Ovary (tissue), 9 donors: ENCODE data around the gene SLC12A8. TPM values are rescaled to one million over a fixed set of nuclear protein-coding genes. Genes with fewer than 3 reads are reported as not detected.

Source experiments
- DNase-seq, 5 donors: peaks; one replicate each; pipeline ENCODE4 v3.0.0-alpha.2; 2019 to 2020
- H3K27ac ChIP-seq, 2 donors: fragments of 200-600 bp; one replicate each; pipeline versions ENCODE4 v1.5.1 to v1.8.0; 2019 to 2022
- H3K27me3 ChIP-seq: fragments of 200-600 bp; one replicate; pipeline ENCODE4 v1.8.0; 2022
- H3K36me3 ChIP-seq: fragments of 200-600 bp; sonication (generic); one replicate; pipeline ENCODE4 v1.5.1; 2019
- H3K4me1 ChIP-seq: one replicate; pipeline ENCODE4 v1.8.1; 2013; ENCODE audit warnings: mild to moderate bottlenecking, moderate library complexity; ENCODE audit not compliant: insufficient read depth
- H3K4me3 ChIP-seq: fragments of 200-600 bp; sonication (generic); one replicate; pipeline ENCODE4 v1.5.1; 2017
- H3K9me3 ChIP-seq, 2 donors: fragments of 200-600 bp in 1 of 2; sonication (generic) in 1 of 2; one replicate each; pipeline versions ENCODE4 v1.5.1 to v1.8.1; 2013 to 2019; ENCODE audit warnings: mild to moderate bottlenecking in 1 of 2, moderate library complexity in 1 of 2
- EP300 ChIP-seq: sonication (generic); formaldehyde crosslinking; IDR thresholded peaks from one replicate; pipeline ENCODE4 v1.6.1; 2017; ENCODE audit warnings: antibody characterized with exemption
- POLR2A ChIP-seq: fragments of 450-650 bp; IDR thresholded peaks from one replicate; pipeline ENCODE4 v1.6.1; 2017; ENCODE audit warnings: antibody characterized with exemption, mild to moderate bottlenecking, moderate library complexity
- WGBS, 3 donors: extraction: QIAGEN DNeasy Blood & Tissue Kit in 1 of 3; methylation state at CpG; one replicate each; pipeline versions ENCODE4 v1.1.5 to v1.1.7; 2013 to 2017; 5-methylcytosine and 5-hydroxymethylcytosine counted together
- intact Hi-C, 4 donors: fragments of 100-400 bp; cut with DNase I; formaldehyde crosslinking; loops; one replicate each; pipeline versions ENCODE4 v1.11.0 to v1.15.1; 2022 to 2023
- microRNA-seq, 3 donors: library from miRNA; unstranded; fragments of <30 nt; microRNA quantifications; one replicate each; pipeline versions ENCODE4 to v1.2.0, GENCODE V29; 2019 to 2020
- polyA plus RNA-seq, 2 donors: library from polyadenylated mRNA; stranded (reverse); fragments of 200-250 nt in 1 of 2; fragments of 350-450 nt in 1 of 2; fragmentation: Illumina TruSeq in 1 of 2; extraction: RNeasy Lipid Tissue Mini Kit (QIAGEN cat#74804) in 1 of 2; gene quantifications; one replicate each; pipeline ENCODE4 v1.2.3, GENCODE V29; 2013 to 2014
- small RNA-seq: library from RNA; depleted of rRNA; stranded (forward); fragments of <200 nt; gene quantifications from one replicate; pipeline ENCODE3, GENCODE V24; 2016
- total RNA-seq, 7 donors: library from RNA; depleted of rRNA in 2 of 7; stranded (reverse); fragments of >200 nt in 2 of 7; fragmentation: NEBNext Ultra II Directional in 3 of 7; extraction: Animal tissue kit (Norgen Biotek cat#: 25700) in 3 of 7; gene quantifications; one replicate each; pipeline versions ENCODE4 v1.1.0 to v1.2.4, GENCODE V29; 2016 to 2023
- TF ChIP-seq, protein P1 (sequence below), 3 donors: fragments of 450-650 bp in 2 of 3; fragments of 200-600 bp in 1 of 3; IDR thresholded peaks; one replicate each; pipeline versions ENCODE4 v1.5.1 to v1.8.0; 2016 to 2022; ENCODE audit warnings: antibody characterized with exemption in 3 of 3, mild to moderate bottlenecking in 1 of 3
- donor health status: DM: no; HTN: no; CAD: no; lungs with moderate emphysema.
- donor health status: DM: no; HTN: no; CAD: no.
- donor health status: Bipolar disorder and iron deficiency.
- donor health status: DM: yes; HTN: yes; CAD: no.
- donor health status: DM: no; HTN: no; CAD: no.
- donor health status: DM: yes; HTN: yes; CAD: no.

SLC12A8 gene
- total and polyA plus RNA-seq, 9 donors, result 0.28 to 11.5 (median 1.5) TPM

DNA sequence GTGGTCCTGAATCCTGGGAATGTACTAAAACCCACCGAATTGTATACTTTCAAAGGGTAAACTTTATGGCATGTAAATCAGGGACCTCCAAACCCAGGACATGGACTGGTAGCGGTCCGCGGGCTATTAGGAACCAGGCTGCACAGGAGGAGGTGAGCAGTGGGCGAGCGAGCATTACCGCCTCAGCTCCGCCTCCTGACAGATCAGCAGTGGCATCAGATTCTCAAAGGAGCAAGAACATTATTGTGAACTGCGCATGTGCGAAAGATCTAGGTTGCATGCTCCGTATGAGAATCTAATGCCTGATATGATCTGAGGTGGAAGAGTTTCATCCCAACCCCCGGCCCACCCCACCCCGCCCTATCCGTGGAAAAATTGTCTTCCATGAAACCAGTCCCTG lies 178.9 kb downstream of the SLC12A8 start:
- Histone ChIP-seq H3K27me3 (no peaks in the 10 kb centered on the region), H3K4me1 (no peaks in the 10 kb centered on the region), H3K9me3 (no peaks in the 10 kb centered on the region), H3K4me3 (no peak overlapping the region), H3K27ac (no peak overlapping the region), H3K36me3 (no peaks in the 10 kb centered on the region)
- intact Hi-C loops, result loop anchor here in 1 of 4 donors (10.0 kb wide), 1 partner anchor 1031 kb away; no protein-coding TSS in a partner anchor
- TF ChIP-seq, protein P1, sequence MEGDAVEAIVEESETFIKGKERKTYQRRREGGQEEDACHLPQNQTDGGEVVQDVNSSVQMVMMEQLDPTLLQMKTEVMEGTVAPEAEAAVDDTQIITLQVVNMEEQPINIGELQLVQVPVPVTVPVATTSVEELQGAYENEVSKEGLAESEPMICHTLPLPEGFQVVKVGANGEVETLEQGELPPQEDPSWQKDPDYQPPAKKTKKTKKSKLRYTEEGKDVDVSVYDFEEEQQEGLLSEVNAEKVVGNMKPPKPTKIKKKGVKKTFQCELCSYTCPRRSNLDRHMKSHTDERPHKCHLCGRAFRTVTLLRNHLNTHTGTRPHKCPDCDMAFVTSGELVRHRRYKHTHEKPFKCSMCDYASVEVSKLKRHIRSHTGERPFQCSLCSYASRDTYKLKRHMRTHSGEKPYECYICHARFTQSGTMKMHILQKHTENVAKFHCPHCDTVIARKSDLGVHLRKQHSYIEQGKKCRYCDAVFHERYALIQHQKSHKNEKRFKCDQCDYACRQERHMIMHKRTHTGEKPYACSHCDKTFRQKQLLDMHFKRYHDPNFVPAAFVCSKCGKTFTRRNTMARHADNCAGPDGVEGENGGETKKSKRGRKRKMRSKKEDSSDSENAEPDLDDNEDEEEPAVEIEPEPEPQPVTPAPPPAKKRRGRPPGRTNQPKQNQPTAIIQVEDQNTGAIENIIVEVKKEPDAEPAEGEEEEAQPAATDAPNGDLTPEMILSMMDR (IDR thresholded peaks at IDR 0.05), result no peak
- TF ChIP-seq POLR2A (no peak), EP300 (no peak)
- 92 to 96% (median 93%) methylated on average over 14 of the region's 14 CpGs for WGBS, 3 donors
- DNase-seq, result no peak

DNA sequence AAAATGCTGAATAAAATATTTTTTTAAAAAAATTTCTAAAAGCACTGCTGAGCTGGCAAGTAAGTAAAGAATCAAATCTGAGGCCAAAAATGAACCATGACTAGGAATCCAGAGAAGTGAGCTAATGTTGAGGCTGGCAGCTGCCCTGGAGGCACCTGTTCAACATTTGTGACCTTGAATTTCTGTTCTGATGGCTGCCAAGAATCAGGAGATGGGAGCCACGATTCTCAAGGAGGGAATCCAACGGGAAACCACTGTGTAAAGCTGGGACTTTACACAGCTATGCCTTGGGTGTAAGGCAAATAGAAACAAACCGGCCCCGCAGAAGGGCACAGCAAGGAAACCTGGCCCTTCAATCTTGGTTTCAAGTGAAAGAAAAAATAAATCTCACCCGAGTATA lies 179.4 kb downstream of the SLC12A8 start:
- DNase-seq, result no peak
- H3K36me3 ChIP-seq, result no peaks in the 10 kb centered on the region
- no peaks in the 10 kb centered on the region for H3K9me3 ChIP-seq
- H3K27ac ChIP-seq, result no peak overlapping the region
- WGBS, 3 donors, result 62 to 68% (median 66%) methylated on average over 5 of the region's 5 CpGs
- H3K4me1 ChIP-seq, result no peaks in the 10 kb centered on the region
- intact Hi-C loops, result loop anchor here in 1 of 4 donors (10.0 kb wide), 1 partner anchor 1032 kb away; no protein-coding TSS in a partner anchor
- no peaks in the 10 kb centered on the region for H3K27me3 ChIP-seq
- TF ChIP-seq, protein P1 (IDR thresholded peaks at IDR 0.05), result no peak
- TF ChIP-seq POLR2A, result no peak
- TF ChIP-seq EP300, result no peak
- H3K4me3 ChIP-seq, result no peak overlapping the region

DNA sequence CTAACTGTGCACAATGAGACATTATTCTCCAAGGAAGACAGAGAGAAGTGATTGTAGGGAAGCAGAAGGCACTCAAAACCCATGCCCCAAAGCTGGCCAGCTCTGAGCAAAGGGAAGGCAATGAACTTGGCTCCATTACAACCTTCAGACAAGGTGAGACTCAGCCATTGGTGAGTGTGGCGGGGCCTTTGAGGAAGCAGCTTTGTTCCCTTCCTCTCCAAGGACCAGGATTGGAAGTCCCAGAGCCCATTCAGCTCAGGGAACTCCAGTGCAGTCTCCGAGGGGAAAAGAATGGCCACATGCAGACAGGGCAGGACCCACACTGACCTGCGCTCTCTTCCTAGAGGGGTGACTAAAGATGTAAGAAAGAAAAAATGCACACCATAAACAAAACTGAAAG lies 179.9 kb downstream of the SLC12A8 start:
- Histone ChIP-seq H3K9me3 (no peaks in the 10 kb centered on the region), H3K4me3 (no peak overlapping the region), H3K4me1 (no peaks in the 10 kb centered on the region), H3K27me3 (no peaks in the 10 kb centered on the region), H3K36me3 (no peaks in the 10 kb centered on the region), H3K27ac (no peak overlapping the region)
- no peak for DNase-seq
- TF ChIP-seq EP300 (no peak), POLR2A (no peak)
- TF ChIP-seq, protein P1 (IDR thresholded peaks at IDR 0.05), result no peak
- intact Hi-C loops, result loop anchor here in 1 of 4 donors (10.0 kb wide), 1 partner anchor 1032 kb away; no protein-coding TSS in a partner anchor
- WGBS, 3 donors, result 83 to 92% (median 92%) methylated on average over 3 of the region's 3 CpGs

Small RNA genes lying within 50 kb of the gene (microRNA-seq; reads per million reads assigned to microRNA genes)
- gene MIR5092, result 0 to 0.16 (median 0) reads per million in 3 donors

Small RNA genes lying within 50 kb of the gene (small RNA-seq; reads per million reads assigned to genes)
- gene MIR5092 (not detected), gene RNA5SP137 (not detected), gene RNU6-230P (not detected)

Other genes with a start within 250 kb of the SLC12A8 start
- 10 to 100 TPM; 17.4 to 54.7 (median 35.6) TPM for gene HEG1, start 156.8 kb downstream of the SLC12A8 start, total RNA-seq
- 10 to 100 TPM; 12.2 to 64.7 TPM for gene HEG1, start 156.8 kb downstream of the SLC12A8 start, polyA plus RNA-seq
- 10 to 100 TPM; 22.2 to 98.8 (median 67.4) TPM for gene ZNF148, start 162.6 kb upstream of the SLC12A8 start, total RNA-seq
- gene ZNF148, start 162.6 kb upstream of the SLC12A8 start, polyA plus RNA-seq, result 10 to 100 TPM in 1 of 2 donors, 1 to 10 TPM in 1; 9.1 to 19.1 TPM